HEK293T (cell line): ENCODE measurements around the gene RSU1.

Experiments used
- CTCF ChIA-PET: fragments of 350-600 bp; formaldehyde crosslinking; extraction: SDS; loops from one replicate; lab custom pipeline; 2021; ENCODE audit warnings: antibody characterized with exemption, inconsistent platforms; lab: Yijun Ruan, JAX
- POLR2A ChIA-PET: fragments of 350-600 bp; formaldehyde crosslinking; extraction: SDS; loops from one replicate; lab custom pipeline; 2020; ENCODE audit warnings: antibody characterized with exemption, inconsistent platforms; lab: Yijun Ruan, JAX
- DNase-seq: peaks from one replicate; pipeline ENCODE4 v3.0.0; 2012; ENCODE audit warnings: mixed read lengths; ENCODE audit errors: extremely low spot score
- ARNT ChIP-seq: fragments of 450-650 bp; IDR thresholded peaks from 2 replicates; pipeline ENCODE4 v1.6.1; 2017; ENCODE audit warnings: mild to moderate bottlenecking
- BHLHE40 ChIP-seq: fragments of 450-650 bp; IDR thresholded peaks from 2 replicates; pipeline ENCODE4 v1.6.1; 2016; ENCODE audit warnings: mild to moderate bottlenecking, moderate library complexity, borderline replicate concordance
- CTBP1 ChIP-seq: fragments of 450-650 bp; IDR thresholded peaks from 2 replicates; pipeline ENCODE4 v1.6.1; 2016; ENCODE audit warnings: borderline replicate concordance
- ELF4 ChIP-seq: fragments of 450-650 bp; IDR thresholded peaks from 2 replicates; pipeline ENCODE4 v1.6.1; 2017; ENCODE audit warnings: antibody characterized with exemption
- FOXA1 ChIP-seq: fragments of 450-650 bp; IDR thresholded peaks from 2 replicates; pipeline ENCODE4 v1.6.1; 2016; ENCODE audit warnings: mild to moderate bottlenecking
- FOXK2 ChIP-seq: fragments of 450-650 bp; IDR thresholded peaks from 2 replicates; pipeline ENCODE4 v1.6.1; 2016; ENCODE audit warnings: mild to moderate bottlenecking
- FOXM1 ChIP-seq: fragments of 450-650 bp; IDR thresholded peaks from 2 replicates; pipeline ENCODE4 v1.6.1; 2017; ENCODE audit warnings: mild to moderate bottlenecking, borderline replicate concordance
- HDGF ChIP-seq: fragments of 450-650 bp; IDR thresholded peaks from 2 replicates; pipeline ENCODE4 v1.6.1; 2017; ENCODE audit warnings: antibody characterized with exemption, borderline replicate concordance
- L3MBTL2 ChIP-seq: fragments of 450-650 bp; conservative IDR thresholded peaks from 2 replicates; pipeline ENCODE4 v1.6.1; 2016; ENCODE audit warnings: mild to moderate bottlenecking
- LEF1 ChIP-seq: fragments of 450-650 bp; IDR thresholded peaks from 2 replicates; pipeline ENCODE4 v1.6.1; 2017; ENCODE audit warnings: mild to moderate bottlenecking, borderline replicate concordance
- NFRKB ChIP-seq: fragments of 450-650 bp; IDR thresholded peaks from 2 replicates; pipeline ENCODE4 v1.6.1; 2016; ENCODE audit warnings: mild to moderate bottlenecking, moderate library complexity
- SP1 ChIP-seq: fragments of 450-650 bp; IDR thresholded peaks from 2 replicates; pipeline ENCODE4 v1.6.1; 2017
- SUZ12 ChIP-seq: fragments of 450-650 bp; IDR thresholded peaks from 2 replicates; pipeline ENCODE4 v1.6.1; 2016; ENCODE audit warnings: mild to moderate bottlenecking
- TARDBP ChIP-seq: fragments of 450-650 bp; IDR thresholded peaks from 2 replicates; pipeline ENCODE4 v1.6.1; 2016
- ZNF384 ChIP-seq: fragments of 450-650 bp; IDR thresholded peaks from 2 replicates; pipeline ENCODE4 v1.6.1; 2016
- TF ChIP-seq, protein P1 (sequence below): fragments of 450-650 bp; IDR thresholded peaks from 2 replicates; pipeline ENCODE4 v1.6.1; 2016

Gene RSU1

DNA sequence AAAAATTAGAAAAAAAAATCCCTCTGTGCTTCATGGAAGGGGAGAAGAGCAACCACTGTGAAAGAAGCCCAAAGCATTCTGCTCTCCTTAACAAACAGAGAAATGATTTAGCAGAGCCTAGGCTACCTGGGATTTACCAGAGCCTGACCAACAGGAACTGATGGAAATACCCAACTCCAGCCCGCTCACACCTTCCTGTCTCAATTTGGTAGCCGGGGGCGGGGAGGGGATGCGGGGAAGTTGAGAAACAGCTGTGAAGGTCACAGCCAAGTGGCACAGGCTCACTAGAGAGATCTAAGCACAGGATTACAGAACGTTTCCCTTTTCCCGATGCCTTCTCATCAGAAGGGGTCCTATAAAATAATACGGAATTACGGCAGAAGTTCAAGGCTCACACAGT is 17.6 kb downstream of the RSU1 start:
- TF ChIP-seq NFRKB (no peak), ZNF384 (no peak), FOXK2 (no peak), ARNT (no peak), L3MBTL2 (no peak), FOXM1 (no peak), FOXA1 (no peak), CTBP1 (no peak), ELF4 (no peak), HDGF (no peak), LEF1 (no peak), SUZ12 (no peak), TARDBP (no peak), BHLHE40 (no peak), SP1 (no peak)
- TF ChIP-seq, protein P1, sequence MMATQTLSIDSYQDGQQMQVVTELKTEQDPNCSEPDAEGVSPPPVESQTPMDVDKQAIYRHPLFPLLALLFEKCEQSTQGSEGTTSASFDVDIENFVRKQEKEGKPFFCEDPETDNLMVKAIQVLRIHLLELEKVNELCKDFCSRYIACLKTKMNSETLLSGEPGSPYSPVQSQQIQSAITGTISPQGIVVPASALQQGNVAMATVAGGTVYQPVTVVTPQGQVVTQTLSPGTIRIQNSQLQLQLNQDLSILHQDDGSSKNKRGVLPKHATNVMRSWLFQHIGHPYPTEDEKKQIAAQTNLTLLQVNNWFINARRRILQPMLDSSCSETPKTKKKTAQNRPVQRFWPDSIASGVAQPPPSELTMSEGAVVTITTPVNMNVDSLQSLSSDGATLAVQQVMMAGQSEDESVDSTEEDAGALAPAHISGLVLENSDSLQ, result no peak
- CTCF ChIA-PET, result no interaction called here
- no peak for DNase-seq
- POLR2A ChIA-PET, result no interaction called here

DNA sequence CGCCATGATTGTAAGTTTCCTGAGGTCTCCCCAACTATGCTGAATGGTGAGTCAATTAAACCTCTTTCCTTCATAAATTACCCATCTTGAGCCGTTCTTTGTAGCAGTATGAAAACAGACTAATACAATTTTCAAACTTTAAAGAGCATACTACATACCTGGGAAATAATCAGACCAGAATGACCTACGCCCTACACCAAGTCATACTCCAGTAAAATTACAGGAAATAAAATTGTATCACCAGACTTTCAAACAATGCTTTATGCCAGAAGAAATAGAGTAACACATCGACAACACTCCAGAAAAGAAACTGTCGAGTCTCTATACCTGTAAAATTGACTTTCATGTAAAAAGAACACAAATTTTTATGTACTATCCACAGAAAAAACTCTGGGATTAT is 18.7 kb downstream of the RSU1 start:
- TF ChIP-seq HDGF (no peak), FOXM1 (no peak), FOXA1 (no peak), TARDBP (no peak), NFRKB (no peak), BHLHE40 (no peak), SUZ12 (no peak), ZNF384 (no peak), ARNT (no peak), SP1 (no peak)
- ChIA-PET POLR2A (no interaction called here), CTCF (no interaction called here)
- DNase-seq, result no peak

DNA sequence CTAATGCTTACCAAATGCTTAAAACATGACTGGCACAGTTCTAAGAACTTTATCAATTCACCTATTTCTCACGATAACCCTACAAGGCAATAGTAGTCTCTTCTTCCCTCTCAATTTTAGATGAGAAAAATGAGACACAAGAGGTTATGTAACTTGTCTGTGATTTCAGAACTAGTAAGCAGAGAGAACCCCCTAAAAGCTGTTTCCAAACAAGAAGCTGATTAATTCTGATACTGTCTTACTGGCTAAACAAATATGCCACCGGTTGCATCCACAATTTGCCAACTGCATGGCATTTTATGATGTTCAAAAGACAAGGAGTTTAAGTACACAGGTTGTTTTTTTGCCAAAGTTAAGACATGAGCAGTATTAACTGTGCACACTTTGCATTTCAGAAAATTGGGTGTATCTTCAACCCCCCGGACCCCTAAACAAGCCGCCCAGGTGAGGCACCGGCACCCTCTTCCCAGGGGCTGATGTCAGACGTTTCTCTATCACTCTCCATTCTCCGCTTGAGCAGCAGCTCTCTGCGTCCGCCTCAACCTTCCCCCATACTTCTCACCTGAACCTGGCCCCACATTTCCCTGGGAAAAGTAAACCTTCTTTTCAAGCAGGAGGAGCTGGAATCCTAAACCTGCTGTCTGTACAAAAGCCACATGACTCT is 21.7 kb downstream of the RSU1 start:
- TF ChIP-seq FOXA1 (no peak), FOXM1 (no peak), ZNF384 (no peak), LEF1 (no peak)
- ChIA-PET CTCF (no interaction called here), POLR2A (interaction anchor here (1.3 to 1.5 kb wide), 2 partner anchors 22 to 936 kb away, joined by 3 to 5 read pairs; partner anchors contain the start of genes MINDY3 and RSU1)
- DNase-seq, result no peak

DNA sequence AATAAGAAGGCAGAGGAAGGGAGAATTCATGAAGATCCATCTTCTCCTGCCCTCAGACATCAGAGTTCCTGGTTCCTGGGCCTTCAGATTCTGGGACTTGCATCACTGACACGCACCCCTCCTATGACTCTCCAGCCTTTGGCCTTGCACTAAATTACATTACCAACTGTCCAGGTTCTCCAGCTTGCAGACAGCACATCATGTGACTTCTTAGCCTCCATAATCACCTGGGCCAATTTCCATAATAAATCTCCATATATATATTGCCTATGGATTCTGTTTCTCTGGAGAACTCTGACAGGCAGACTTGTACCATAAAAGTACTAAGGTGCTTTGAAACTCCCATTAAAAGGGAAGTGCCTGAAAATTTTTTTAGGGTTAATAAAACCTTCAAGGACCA is 23.2 kb downstream of the RSU1 start:
- CTCF ChIA-PET, result no interaction called here
- TF ChIP-seq ELF4, result no peak
- TF ChIP-seq CTBP1, result no peak
- no peak for TF ChIP-seq NFRKB
- TF ChIP-seq, protein P1, result no peak
- TF ChIP-seq FOXM1, result no peak
- TF ChIP-seq TARDBP, result no peak
- TF ChIP-seq L3MBTL2, result no peak
- TF ChIP-seq ZNF384, result no peak
- TF ChIP-seq FOXA1, result no peak
- no peak for TF ChIP-seq FOXK2
- TF ChIP-seq HDGF, result no peak
- no peak for TF ChIP-seq BHLHE40
- no peak for TF ChIP-seq LEF1
- no peak for TF ChIP-seq SP1

DNA sequence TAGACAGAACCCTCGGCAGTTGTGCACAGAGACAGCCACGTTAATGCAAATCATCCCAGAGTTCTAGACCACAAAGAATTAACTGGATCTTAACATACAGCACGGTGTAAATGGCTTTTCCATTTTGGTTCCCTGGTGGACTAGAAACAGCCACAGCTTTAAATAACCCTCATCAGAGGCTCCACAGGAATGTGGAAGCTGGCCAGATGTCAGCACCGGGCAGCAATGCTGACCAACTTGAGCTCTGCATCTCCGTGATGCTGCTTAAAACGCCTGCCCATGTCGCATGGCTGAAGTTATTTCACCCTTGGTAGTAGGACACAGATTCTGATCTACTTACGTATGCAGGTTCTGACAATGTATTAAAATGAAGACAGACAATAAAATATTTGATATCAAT is 24.5 kb downstream of the RSU1 start:
- DNase-seq, result no peak
- POLR2A ChIA-PET, result no interaction called here
- CTCF ChIA-PET, result no interaction called here
- TF ChIP-seq HDGF, result no peak
- TF ChIP-seq LEF1, result no peak
- TF ChIP-seq SP1, result no peak
- TF ChIP-seq ELF4, result no peak
- TF ChIP-seq FOXA1, result no peak
- TF ChIP-seq L3MBTL2, result no peak

More for the DNA sequence above, 23.2 kb downstream of the RSU1 start:
- DNase-seq, result no peak
- POLR2A ChIA-PET, result no interaction called here

DNA sequence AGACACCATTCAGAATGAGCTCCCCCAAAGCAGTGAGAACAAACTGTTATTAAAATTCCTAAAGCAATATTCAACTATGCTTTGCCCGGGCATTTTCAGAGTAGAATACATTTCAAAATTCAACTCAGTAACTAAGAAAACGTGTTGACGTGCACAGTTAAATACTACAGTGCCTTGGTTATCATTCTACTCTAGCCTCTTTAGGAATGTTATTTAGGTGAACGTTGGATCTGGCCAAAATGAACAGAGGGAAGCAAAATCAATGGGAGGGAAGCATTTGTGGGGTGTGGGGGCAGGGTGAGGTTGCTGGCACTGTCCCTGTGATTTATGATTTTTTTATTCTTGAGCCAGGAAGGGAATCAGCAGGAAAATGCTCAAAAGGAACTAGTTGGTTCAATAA is 27.5 kb downstream of the RSU1 start:
- ChIA-PET CTCF (no interaction called here), POLR2A (interaction anchor here (2.1 kb wide), 1 partner anchor 28 kb away, joined by 5 read pairs; the partner anchor contains the start of gene RSU1)
- DNase-seq, result no peak
- no peak for TF ChIP-seq SUZ12
- TF ChIP-seq CTBP1, result no peak

DNA sequence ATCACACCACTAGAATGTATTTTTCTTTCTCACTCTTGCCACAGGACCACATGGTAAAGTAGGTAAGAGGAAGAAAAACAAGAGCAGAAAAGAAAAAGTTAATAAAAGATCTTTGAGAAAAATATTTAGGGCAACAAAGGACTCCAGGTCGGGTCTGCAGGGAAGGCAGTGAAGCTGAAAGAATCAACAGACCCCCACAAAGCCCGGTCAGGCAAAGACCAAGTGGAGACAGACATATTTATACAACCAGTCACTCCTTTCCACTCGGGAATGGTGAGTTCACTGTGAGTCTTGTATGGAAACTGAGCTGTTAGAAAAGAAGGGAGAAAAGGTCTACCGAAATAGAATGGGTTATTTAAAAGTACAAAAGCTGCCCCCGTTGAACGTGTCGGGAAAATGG is 28.0 kb downstream of the RSU1 start:
- ChIA-PET CTCF (no interaction called here), POLR2A (interaction anchor here (2.1 kb wide), 1 partner anchor 28 kb away, joined by 5 read pairs; the partner anchor contains the start of gene RSU1)
- TF ChIP-seq FOXK2 (no peak), FOXM1 (no peak), ZNF384 (no peak), SP1 (no peak), LEF1 (no peak)
- no peak for DNase-seq
